ENCODE measurements around the gene NRTN.
"Not testable (repeated sequence)": the region's sequence is repeated elsewhere in the genome, so short reads cannot be mapped to it uniquely, and the experiment has no call there.

DNA sequence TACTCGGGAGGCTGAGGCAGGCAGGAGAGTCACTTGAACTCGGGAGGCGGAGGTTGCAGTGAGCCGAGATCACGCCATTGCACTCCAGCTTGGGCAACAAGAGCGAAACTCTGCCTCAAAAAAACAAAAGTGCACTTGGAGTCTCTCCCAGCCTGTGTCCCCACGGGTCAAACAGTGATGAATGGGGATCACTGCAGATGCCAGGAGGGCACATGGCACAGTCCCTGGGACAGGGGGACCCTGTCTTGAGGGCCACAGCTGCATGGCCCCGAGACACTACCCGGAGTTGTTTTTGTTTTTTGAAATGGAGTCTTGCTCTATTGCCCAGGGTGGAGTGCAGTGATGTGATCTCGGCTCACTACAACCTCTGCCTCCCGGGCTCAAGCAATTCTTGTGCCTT lies 24.0 kb upstream of the NRTN start:
- TF ChIP-seq CTCF (IDR thresholded peaks at IDR 0.05; ENCODE audit: low read depth, low read length); EZH2phosphoT487 (IDR thresholded peaks at IDR 0.05; ENCODE audit: low read depth): not testable (repeated sequence)

All from OCI-LY3 (cell line).